RPMI8226 (cell line): ENCODE results near the gene COMMD4.
"Not testable (repeated sequence)": the region's sequence is repeated elsewhere in the genome, so short reads cannot be mapped to it uniquely, and the experiment has no call there.

Source experiments
- DNase-seq: peaks from one replicate; pipeline ENCODE4 v3.0.0-alpha.2; 2015

COMMD4 gene

DNA sequence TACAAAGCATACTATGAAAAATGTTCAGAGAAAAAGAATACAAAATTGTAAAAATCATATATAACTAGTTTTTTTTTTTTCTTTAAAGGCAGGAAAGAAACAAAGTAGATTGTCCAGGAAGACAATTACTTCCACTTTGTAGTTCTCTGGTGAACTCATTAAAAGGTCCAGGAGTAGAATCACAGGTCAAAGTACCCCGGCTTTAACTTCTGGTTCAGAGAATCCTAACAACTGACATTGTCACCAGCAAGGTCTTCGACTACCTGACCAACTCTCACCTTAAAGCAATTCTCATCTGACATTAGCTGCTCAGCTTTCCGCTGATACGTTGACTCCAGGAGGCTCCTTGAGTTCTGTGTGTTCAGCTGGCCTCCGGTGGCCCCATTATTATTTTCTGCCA lies 48.1 kb downstream of the COMMD4 start:
- not testable (repeated sequence) for DNase-seq
